GM12878 (cell line): Measurements from ENCODE around the gene DCBLD2. TPM values are rescaled to one million over a fixed set of nuclear protein-coding genes. Genes with fewer than 3 reads are reported as not detected.

Experiments
- CHD1 ChIP-seq: IDR thresholded peaks from 2 replicates; pipeline ENCODE4 v1.6.1; 2012; ENCODE audit warnings: low read depth, low read length, improper control_type of control experiment
- CTCF ChIP-seq, 3 experiments: IDR thresholded peaks in 2 of 3; conservative IDR thresholded peaks in 1 of 3; 2 replicates each; pipeline ENCODE4 v1.5.1; 2011; ENCODE audit warnings: low read depth in 3 of 3, low read length in 3 of 3, mild to moderate bottlenecking in 3 of 3, control low read depth in 2 of 3, moderate library complexity in 2 of 3, inconsistent platforms in 1 of 3, mixed read lengths in 1 of 3; ENCODE audit not compliant: control insufficient read depth in 2 of 3, insufficient read depth in 1 of 3; ENCODE audit errors: extremely low read depth in 1 of 3
- CUX1 ChIP-seq: IDR thresholded peaks from 2 replicates; pipeline ENCODE4 v1.6.1; 2012; ENCODE audit warnings: improper control_type of control experiment, low read depth, low read length; ENCODE audit not compliant: insufficient replicate concordance
- EP300 ChIP-seq, 2 experiments: fragments of 150-350 bp in 1 of 2; IDR thresholded peaks; 2 replicates each; pipeline ENCODE4 v1.6.1; 2011 to 2012; ENCODE audit warnings: low read depth in 2 of 2, low read length in 2 of 2, borderline replicate concordance in 1 of 2, improper control_type of control experiment in 1 of 2, inconsistent platforms in 1 of 2; ENCODE audit not compliant: control insufficient read depth in 1 of 2
- ESRRA ChIP-seq: IDR thresholded peaks from 2 replicates; pipeline ENCODE4 v1.6.1; 2012; ENCODE audit warnings: mild to moderate bottlenecking, low read length, improper control_type of control experiment
- NRF1 ChIP-seq: conservative IDR thresholded peaks from 2 replicates; pipeline ENCODE4 v1.6.1; 2011; ENCODE audit warnings: mild to moderate bottlenecking, low read depth, low read length, improper control_type of control experiment
- SIX5 ChIP-seq: IDR thresholded peaks from 2 replicates; pipeline ENCODE4 v1.6.1; 2011; ENCODE audit warnings: mild to moderate bottlenecking, low read depth, low read length, moderate library complexity; ENCODE audit not compliant: severe bottlenecking
- SMC3 ChIP-seq: IDR thresholded peaks from 2 replicates; pipeline ENCODE4 v1.6.1; 2011; ENCODE audit warnings: low read length, improper control_type of control experiment, borderline replicate concordance
- SRF ChIP-seq, 2 experiments: IDR thresholded peaks; 2 replicates each; pipeline ENCODE4 v1.6.1; 2011; ENCODE audit warnings: low read depth in 2 of 2, low read length in 2 of 2, mild to moderate bottlenecking in 1 of 2, moderate library complexity in 1 of 2
- TBL1XR1 ChIP-seq: IDR thresholded peaks from 2 replicates; pipeline ENCODE4 v1.6.1; 2012; ENCODE audit warnings: low read depth, low read length, improper control_type of control experiment
- polyA plus RNA-seq, 11 experiments: library from polyadenylated mRNA; depleted of rRNA in 4 of 11; unstranded in 6 of 11; stranded (reverse) in 5 of 11; fragments of >200 nt; fragmentation: Nextera tagmentation in 4 of 11; fragmentation: Illumina TruSeq in 1 of 11; extraction: Ambion mirVana in 4 of 11; extraction: Trizol in 1 of 11; gene quantifications; 1 replicate in 1 of 11; 2 replicates in 10 of 11; pipeline versions ENCODE4 v1.2.1 to v1.2.3, GENCODE V29; 2011 to 2016; ENCODE audit warnings: inconsistent platforms in 2 of 11, missing spikeins in 2 of 11, low read depth in 1 of 11
- total RNA-seq, 4 experiments: library from RNA; depleted of rRNA in 3 of 4; stranded (reverse); fragments of >200 nt in 3 of 4; fragmentation: Illumina TruSeq in 1 of 4; extraction: Trizol in 1 of 4; gene quantifications; 2 replicates each; pipeline versions ENCODE4 v1.2.1 to v1.2.3, GENCODE V29; 2013 to 2021
- TF ChIP-seq, protein P1 (sequence below): IDR thresholded peaks from 2 replicates; pipeline ENCODE4 v1.6.1; 2011; ENCODE audit warnings: borderline replicate concordance, low read depth, mild to moderate bottlenecking, moderate library complexity, mixed read lengths, low read length; ENCODE audit not compliant: insufficient read depth; ENCODE audit errors: extremely low read length
- TF ChIP-seq, protein P2 (sequence below): IDR thresholded peaks from 2 replicates; pipeline ENCODE4 v1.6.1; 2011; ENCODE audit warnings: mild to moderate bottlenecking, low read depth, low read length, moderate library complexity; ENCODE audit not compliant: insufficient replicate concordance
- TF ChIP-seq, protein P3 (sequence below): fragments of 450-650 bp; IDR thresholded peaks from 2 replicates; pipeline ENCODE4 v1.6.1; 2017; ENCODE audit warnings: mild to moderate bottlenecking
- TF ChIP-seq, protein P4 (sequence below): fragments of 450-650 bp; IDR thresholded peaks from 2 replicates; pipeline ENCODE4 v1.6.1; 2016; ENCODE audit warnings: mild to moderate bottlenecking

The DCBLD2 gene
- total and polyA plus RNA-seq, 10 of the 15 experiments (the other 5 are each of a cell fraction or from before 2014, with no cell fraction given): 1.6 to 5.9 (median 4.7) TPM

- TF ChIP-seq, protein P1, sequence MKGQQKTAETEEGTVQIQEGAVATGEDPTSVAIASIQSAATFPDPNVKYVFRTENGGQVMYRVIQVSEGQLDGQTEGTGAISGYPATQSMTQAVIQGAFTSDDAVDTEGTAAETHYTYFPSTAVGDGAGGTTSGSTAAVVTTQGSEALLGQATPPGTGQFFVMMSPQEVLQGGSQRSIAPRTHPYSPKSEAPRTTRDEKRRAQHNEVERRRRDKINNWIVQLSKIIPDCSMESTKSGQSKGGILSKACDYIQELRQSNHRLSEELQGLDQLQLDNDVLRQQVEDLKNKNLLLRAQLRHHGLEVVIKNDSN: no peak
- TF ChIP-seq SRF (IDR thresholded peaks at IDR 0.05; ENCODE audit: low read depth in 2 of 2, low read length in 2 of 2): no peak
- TF ChIP-seq, protein P2, sequence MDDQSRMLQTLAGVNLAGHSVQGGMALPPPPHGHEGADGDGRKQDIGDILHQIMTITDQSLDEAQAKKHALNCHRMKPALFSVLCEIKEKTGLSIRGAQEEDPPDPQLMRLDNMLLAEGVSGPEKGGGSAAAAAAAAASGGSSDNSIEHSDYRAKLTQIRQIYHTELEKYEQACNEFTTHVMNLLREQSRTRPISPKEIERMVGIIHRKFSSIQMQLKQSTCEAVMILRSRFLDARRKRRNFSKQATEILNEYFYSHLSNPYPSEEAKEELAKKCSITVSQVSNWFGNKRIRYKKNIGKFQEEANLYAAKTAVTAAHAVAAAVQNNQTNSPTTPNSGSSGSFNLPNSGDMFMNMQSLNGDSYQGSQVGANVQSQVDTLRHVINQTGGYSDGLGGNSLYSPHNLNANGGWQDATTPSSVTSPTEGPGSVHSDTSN: no peak
- TF ChIP-seq NRF1: no peak
- TF ChIP-seq, protein P3, sequence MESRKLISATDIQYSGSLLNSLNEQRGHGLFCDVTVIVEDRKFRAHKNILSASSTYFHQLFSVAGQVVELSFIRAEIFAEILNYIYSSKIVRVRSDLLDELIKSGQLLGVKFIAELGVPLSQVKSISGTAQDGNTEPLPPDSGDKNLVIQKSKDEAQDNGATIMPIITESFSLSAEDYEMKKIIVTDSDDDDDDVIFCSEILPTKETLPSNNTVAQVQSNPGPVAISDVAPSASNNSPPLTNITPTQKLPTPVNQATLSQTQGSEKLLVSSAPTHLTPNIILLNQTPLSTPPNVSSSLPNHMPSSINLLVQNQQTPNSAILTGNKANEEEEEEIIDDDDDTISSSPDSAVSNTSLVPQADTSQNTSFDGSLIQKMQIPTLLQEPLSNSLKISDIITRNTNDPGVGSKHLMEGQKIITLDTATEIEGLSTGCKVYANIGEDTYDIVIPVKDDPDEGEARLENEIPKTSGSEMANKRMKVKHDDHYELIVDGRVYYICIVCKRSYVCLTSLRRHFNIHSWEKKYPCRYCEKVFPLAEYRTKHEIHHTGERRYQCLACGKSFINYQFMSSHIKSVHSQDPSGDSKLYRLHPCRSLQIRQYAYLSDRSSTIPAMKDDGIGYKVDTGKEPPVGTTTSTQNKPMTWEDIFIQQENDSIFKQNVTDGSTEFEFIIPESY: no peak
- TF ChIP-seq ESRRA: no peak
- TF ChIP-seq SMC3: no peak
- no peak for TF ChIP-seq CHD1
- TF ChIP-seq SIX5: no peak
- TF ChIP-seq CUX1: no peak
- TF ChIP-seq, protein P4, sequence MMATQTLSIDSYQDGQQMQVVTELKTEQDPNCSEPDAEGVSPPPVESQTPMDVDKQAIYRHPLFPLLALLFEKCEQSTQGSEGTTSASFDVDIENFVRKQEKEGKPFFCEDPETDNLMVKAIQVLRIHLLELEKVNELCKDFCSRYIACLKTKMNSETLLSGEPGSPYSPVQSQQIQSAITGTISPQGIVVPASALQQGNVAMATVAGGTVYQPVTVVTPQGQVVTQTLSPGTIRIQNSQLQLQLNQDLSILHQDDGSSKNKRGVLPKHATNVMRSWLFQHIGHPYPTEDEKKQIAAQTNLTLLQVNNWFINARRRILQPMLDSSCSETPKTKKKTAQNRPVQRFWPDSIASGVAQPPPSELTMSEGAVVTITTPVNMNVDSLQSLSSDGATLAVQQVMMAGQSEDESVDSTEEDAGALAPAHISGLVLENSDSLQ: peak; percentile 75
- no peak for TF ChIP-seq EP300 (IDR thresholded peaks at IDR 0.05; ENCODE audit: borderline replicate concordance in 1 of 2, control insufficient read depth in 1 of 2, low read depth in 2 of 2, low read length in 2 of 2)
- TF ChIP-seq TBL1XR1: no peak
- no peak for TF ChIP-seq CTCF (IDR thresholded peaks at IDR 0.05 in 2 of 3, conservative IDR thresholded peaks at IDR 0.05 in 1 of 3; ENCODE audit: control insufficient read depth in 2 of 3, extremely low read depth in 1 of 3, insufficient read depth in 1 of 3, low read depth in 3 of 3, low read length in 3 of 3)
These were observed at the start of gene DCBLD2 (continued) for GRCh38 chr3:98901392-98902350.
